HG03060 (cell line): ENCODE measurements around the gene FMNL2.
"Not testable (repeated sequence)": the region's sequence is repeated elsewhere in the genome, so short reads cannot be mapped to it uniquely, and the experiment has no call there.

Experiments
- ATAC-seq: cut with Tn5 transposase; IDR thresholded peaks from one replicate; pipeline ENCODE4 v1.9.1; 2021; ENCODE audit warnings: low read depth, moderate number of reproducible peaks; ENCODE audit not compliant: unreplicated experiment

The FMNL2 gene

DNA sequence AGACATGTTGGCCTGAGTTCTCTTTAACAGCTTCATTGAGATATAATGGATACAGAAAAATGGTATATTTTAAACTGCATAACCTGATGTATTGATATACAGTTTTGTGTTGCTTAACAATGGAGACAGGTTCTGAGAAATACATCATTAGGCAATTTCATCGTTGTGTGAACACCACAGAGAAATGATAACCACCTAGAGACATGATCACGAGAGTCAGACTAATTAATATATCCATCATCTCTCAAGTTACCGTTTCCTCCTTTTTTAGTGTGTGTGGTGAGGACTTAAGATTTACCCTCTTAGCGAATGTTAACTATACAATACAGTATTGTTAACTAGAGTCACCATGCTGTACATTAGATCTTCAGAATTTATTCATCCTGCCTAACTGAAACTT, 178.1 kb downstream of the FMNL2 start:
- no peak for ATAC-seq

DNA sequence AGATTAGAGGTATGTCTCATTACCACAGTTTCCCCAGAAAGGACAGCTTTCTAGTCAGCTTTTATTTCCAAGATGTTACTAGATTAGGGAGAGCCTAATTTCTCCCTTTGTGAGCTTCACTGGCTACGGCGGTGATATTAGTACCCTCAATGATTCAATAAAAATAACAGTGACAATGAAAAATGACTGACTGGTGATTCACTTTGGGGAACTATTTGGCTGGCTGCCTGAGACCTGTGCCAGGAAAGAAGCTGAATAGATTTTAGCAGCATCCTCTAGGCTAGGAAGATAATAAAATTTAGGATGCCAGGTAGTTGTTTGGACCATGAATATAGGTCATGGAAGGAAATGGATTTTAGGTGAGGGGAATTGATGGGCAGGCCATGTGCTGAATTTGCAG, 178.7 kb downstream of the FMNL2 start:
- ATAC-seq = no peak

DNA sequence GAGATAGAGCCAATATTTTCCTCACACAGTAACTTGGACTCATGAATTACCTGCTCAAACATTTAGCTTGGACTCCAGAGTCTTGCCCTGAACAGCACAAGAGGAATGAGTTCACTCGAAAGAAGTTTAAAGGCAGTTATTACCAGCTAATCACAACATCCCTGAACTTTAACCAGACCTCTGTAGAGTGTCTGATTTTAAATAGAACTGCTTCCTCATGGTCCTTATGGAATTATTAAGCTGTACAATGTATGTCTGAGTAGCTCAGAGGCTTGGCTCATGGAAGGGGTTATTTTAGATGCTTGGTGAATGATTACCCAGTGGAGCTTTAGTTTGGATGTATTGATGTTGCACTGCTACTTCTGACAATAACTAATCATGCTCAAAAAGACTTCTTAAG, 183.1 kb downstream of the FMNL2 start:
- no peak for ATAC-seq

DNA sequence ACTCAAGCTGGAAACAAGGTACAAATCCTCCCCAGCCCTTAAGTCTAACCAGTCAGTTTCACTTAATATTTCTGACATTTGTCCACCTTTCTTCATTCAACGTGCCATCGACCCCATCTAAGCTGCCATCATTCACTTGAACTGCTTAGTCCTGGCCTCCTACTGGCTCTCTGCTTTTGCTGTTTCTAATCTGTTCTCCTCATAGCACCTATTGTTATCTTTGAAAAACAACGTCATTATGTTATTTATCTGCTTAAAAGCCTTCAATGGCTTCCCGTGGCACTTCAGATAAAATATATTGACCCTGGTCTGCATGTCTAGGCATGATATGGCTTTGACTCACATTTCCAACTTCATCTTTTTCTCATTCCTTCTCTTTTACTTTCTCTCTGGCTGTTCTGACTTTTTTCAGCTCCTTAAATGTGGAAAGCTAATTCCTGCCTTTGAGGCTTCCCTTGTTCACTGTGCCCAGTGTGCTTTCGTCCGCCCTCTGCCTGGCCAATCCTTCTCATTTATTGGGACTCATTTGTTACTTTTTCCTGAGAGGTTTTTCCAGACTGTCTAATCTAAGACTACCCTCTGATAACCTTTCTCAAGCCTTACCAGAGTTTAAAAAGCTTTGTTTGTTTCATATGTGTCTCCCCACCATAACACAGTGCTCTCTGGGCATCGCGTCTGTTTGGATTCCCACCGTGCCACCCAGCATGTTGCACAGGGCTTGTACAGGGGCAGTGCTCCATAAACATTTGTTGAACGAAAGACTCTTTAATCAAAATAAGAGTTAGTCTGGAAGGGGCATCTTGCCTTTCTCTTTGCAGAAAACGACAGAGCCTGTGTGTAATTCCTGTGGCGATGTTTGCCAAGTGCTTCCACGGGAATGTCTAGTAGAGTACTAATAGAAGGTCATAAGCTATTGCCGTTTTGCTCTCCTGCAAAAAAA, 183.9 kb downstream of the FMNL2 start:
- no peak for ATAC-seq

DNA sequence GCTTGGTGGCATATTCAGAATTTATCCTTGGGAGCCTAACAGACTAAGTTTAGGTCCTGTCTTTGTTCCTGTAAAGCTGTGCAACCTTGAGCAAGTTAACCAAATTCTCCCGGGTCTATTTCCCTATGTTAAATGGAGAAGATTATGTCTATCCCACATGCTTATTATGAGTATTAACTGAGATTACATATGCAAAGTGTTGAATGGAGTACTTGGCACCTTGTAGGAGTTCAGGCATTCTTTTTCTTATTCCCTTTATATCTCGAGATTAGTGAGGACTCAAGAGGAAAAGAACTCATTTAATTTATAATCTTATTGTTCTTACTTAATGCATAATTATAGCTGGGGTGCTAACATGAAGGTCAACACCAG, 184.6 kb downstream of the FMNL2 start:
- no peak for ATAC-seq

DNA sequence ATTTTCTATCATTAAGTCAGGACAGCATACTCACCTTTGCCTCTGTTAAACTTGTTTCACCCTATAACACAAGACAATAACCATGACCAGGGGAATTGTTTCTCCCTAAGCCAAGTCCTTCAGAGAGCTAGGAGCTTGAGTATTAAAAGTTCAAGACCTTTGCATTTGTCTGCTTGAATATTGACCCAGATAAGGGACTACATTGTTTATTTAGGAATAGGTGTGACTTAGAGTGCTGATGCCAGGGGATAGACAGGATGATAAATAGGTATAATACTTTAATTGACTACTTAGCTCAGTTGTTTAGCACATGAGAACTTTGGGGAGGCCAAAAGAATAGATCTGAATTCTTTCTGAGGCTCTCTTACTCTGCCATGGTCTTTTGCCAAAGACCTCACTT, 185.8 kb downstream of the FMNL2 start:
- ATAC-seq = no peak

DNA sequence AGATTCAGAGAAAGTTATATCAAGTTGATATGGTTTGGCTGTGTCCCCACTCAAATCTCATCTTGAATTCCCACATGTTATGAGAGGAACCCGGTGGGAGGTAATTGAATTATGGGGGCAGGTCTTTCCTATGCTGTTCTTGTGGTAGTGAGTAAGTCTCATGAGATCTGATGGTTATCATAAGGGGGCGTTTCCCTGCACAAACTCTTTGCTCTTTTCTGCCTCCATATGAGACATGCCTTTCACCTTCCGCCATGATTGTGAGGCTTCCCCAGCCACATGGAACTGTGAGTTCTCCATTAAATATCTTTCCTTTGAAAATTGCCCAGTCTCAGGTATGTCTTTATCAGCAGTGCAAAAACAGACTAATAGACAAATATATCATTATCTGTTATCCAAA, 187.5 kb downstream of the FMNL2 start:
- ATAC-seq = not testable (repeated sequence)

DNA sequence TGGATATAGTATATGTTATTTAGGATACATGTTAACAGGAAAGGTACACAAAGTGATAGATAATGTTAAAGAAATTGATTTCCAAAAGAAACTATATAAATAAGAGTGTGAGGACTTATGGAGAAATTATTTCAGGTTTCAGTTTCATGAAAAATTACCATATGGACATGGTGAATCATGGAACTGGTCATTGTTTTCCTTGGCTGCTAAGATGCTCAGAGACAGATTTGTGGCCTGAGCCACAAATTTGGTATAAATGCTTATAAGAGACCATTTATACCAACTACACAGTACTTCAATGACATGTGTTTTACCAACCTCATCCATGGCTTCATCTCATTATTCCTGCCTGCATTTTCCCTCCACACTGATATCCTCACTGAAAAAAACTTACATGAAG, 188.1 kb downstream of the FMNL2 start:
- ATAC-seq = no peak

DNA sequence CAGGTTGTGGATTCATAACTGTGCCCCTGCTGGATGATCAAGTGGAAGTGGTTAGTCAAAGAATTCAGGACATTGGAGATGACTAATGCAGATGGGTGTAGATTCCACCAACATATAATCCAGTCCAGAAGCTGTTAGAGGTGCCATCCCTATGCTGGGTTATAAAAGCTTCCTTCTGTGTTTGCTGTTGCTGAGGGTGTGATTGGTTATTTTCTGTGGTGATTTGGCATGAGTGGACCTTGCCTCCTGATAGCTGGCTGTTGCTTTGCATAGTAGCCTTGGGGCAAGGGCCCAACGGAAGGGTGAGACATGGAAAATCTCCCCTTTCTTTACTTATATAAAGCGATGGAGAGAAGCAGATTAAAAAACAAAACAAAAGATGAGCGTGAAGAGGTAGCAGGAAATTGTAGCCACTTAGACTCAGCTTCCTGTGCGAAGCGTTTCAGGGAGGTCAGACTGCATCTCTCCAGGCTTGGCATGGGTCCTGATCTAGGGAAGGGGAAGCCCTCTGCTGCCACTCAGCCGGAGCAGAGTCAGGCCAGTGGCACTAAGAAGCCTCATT, 190.4 kb downstream of the FMNL2 start:
- no peak for ATAC-seq

DNA sequence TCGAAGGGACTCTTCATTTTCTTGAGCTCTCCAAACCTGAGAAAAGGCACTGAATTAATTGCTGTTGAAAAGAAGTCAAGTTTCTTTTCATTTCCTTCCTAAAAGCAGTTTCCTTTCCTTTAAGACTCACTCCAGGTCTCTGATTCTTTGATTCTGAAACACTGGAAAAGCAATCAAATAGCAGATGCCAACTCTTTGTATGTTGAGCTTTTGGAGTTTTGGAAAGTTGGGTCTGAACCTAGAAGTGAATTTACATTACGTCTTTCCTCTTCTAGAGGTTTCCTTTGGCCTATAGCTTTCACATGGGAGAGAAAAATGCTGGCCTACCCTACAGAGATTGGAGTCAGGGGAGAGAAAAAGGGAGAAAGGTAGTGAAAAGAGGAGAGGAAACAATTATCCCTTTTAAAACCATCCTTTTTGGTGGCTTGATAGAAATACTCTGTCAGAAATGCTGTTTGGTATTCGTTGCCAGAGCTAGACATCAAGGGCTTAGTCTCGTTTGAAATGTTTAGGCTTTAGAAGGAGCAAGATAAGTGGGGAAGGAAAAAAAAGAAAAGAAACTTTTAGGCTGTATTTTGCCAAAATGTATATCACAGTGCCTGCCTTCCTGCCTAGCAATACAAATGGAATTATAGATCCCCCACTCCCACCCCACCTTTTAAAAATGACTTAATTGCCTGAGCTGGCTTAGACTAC, 194.6 kb downstream of the FMNL2 start:
- no peak for ATAC-seq

DNA sequence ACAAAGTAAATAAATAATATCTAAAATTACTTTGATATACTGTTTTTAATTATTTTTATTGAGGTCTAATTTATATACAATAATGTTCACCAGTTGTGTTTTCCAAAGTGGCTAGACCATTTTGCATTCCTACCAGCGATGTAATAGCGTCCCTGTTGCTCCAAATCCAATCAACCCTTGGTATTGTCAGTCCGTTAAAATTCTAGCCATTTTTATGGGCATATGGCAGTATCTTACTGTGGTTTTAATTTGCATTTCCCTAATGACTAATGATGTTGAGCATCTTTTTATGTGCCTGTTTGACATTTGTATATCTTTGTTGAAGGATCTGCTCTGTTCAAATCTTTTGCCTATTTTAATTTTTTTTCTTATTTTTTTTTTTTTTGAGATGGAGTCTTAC, 197.3 kb downstream of the FMNL2 start:
- no peak for ATAC-seq

DNA sequence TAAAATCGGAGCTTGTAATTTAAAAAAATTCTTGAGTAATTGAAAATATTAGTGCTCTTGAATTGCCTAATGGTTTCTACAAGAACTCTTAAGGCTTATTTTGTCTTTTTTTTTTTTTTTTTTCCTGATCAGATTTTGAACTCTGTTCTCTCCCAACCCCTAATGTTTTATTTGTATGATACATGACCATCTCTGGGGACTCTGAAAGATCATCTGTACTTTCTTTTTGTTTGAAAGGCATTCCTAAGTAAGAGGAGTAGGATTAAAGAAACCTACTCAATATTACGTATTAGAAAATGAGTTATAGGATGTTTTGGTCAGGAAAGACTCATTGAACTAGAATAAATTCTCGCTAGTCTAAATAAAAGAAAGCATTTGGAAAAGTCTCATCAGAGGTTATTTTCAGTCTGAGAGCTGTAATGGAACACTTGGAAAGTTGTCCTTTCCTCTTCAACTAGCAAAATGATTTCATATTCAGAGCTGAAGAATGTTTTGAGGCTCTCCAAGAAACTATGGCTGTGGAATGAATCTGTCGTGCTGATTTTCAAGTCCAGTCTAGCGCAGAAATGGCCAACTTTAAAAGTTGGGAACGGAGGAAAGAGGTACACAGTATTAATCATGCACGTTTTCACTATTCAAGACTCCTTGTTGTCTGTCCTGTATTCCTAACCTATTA, 199.6 kb downstream of the FMNL2 start:
- ATAC-seq = no peak

DNA sequence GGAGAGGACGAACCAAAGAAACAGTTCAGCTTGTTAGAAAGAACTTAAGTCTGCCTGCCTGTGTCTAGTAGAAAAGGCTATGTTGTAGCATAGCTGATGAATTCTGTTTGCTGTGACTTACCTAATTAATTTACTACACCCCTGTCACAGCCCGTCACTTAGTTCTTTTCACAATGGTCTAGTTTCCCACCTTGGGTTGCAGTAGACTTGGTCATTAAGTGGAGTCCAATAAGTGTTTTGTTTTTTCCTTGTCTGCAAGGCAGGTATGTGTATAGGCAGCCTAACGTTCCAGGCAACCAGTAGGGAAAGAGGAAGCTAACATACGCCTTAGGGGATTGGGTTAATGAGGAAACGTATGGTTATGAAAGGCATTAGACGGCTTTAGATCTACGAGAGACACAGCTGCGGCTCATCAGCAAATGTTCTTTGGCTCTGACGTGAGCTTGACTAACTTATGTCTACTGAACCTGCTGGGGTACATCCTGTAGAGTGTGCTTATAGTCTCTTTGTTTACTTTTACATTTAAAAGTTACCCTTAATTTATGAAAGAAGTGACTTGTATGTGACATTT, 202.2 kb downstream of the FMNL2 start:
- ATAC-seq = no peak

DNA sequence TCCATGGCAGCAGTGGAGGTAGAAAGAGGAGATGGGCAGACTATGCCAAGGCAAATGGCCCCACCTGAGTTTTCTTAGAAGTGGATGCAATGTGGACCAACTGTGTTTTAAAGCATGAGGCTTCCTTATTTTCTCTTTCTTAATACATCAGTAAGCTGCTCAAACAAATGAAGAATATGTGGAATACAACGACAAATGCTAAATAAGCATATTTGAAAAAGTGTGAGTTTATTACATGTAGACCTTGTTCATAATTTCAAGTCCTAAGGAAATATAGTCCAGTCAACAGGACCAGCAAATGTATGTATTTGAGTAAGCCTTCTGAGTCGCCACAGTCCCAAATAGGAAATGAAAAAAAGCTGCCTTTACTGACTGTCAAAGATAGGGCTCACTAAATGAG, 204.4 kb downstream of the FMNL2 start:
- no peak for ATAC-seq

DNA sequence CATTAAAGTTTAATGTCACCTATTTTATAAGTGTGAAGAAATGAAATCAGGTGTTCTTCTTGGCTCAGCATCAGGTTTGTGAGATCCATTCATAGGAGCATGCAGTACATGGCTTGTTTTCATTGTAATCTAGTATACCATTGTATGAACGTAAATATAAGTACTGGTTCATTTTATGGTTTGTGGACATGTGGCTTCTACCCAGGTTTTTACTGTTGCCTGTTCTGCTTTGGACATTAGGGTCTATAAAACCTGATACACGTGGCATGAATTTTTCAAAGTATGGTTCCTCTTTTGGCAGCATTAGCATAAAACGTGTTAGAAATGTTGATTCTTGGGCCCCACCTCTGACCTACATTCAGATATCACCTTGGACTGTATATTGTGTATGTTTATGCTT, 206.7 kb downstream of the FMNL2 start:
- no peak for ATAC-seq

DNA sequence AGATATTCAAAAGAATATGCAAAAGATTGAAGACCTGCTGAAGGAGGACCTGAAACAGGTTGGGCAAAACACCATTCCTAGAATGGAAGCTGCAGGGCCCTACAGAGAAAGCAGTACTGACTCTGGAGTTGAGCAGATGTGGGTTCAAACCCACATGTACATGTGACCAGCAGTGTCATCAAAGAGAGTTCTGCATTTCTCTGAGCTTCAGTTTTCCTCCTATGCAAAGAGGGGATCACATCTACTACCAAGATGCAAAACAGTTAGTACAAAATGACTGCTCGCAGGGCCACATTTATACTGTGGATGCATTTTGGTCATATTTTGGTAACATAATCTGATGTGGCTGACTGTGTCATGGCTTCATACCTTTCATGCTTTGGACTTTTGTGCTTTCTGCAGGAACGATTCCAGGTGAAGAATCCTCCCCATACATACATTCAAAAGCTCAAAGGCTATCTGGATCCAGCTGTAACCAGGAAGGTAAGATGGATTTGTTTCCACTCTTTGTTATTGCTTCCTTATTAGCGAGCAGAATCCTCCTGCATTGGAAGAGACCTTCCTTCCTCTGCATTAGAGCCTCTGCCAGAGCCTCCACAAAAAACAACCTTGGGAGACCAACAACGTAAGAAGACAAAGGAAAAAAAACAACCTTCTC, 207.5 kb downstream of the FMNL2 start:
- ATAC-seq = no peak

DNA sequence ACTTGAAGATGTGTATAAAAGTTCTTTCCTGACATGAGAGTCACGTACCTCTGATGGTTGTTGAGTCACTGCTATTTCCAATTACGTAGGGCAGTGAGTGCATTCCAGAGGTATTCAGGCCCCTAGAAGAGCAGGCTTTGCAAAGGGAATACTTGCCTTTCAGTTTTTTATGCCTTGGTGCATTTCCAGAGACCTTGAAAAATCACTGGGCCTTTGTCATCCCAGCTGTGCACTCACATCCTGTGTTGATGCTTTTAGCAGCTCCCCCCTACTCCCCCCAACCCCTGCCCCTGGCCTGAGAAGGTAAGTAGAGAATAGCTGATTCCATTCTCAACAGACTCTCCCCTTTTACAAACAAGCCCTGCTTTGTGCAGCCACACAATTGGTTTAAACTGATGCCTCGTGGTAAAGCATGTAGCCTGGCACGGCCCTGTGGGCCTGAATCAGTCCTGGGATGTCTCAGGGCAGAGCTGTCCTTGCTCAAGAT, 208.1 kb downstream of the FMNL2 start:
- ATAC-seq = no peak

DNA sequence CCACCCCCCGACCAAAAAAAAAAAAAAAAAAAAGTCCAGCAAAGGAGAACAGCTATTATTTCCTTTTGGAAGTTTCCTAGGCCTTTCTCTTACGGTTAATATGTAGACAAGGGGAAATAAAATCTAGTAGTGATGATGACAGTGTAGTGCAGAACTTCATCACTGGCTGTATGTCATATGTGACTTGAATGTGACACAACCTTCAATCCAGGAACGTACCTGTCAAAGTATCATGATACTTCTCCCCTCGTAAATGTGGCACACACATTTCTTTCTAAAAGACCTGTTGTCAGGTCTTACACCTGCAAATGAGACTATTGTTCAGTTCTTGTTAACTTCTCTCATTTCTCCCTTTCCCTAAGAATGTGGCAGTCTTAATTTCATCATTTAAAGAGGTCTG, 208.7 kb downstream of the FMNL2 start:
- ATAC-seq = no peak

DNA sequence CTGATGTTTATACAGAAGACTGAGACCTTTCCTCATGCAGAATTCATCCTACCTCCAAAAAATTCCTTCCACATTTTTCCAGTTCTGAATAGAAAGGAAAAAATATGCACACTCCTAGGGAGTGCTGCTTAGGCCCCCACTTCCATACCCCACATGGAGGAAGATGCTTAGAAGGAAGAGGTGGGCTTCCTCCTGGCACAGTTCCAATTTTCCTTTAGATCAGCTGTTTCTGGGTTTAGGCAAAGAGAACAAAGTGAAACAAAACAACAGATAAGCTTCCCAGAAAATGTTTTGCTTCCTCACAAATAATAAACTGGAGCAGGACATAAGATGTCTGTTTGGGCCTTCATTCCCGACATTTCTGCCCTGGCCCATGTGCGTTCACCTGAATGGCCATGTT, 209.7 kb downstream of the FMNL2 start:
- no peak for ATAC-seq

DNA sequence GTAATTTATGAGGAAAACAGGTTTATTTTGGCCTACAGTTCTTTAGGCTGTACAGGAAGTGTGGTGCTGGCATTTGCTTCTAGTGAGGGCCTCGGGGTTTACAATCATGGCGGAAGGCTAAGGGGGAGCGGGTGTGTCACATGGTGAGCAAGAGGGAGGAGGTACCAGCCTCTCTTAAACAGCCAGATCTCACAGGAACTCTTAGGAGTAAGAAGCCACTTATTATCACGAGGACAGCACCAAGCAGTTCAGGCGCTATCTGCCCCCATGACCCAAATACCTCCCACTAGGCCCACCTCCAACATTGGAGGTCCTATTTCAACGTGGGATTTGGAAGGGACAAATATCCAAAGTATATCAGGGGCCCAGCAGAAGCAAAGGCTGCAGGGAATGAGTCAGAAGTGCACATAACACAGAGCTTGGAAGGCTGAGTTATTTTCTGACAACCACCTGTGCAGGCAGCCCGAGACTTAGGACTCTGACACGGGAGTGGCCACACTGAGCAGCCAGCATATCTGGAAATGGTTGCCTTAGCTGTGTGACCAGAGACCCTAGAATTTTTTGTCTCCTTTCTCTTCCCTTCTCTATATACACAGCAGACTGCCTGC, 211.4 kb downstream of the FMNL2 start:
- ATAC-seq = no peak
